ENCODE measurements around the gene MYO3B.

MYO3B gene

GRCh38 chr2:170350929-170351826 is 173.2 kb downstream of the MYO3B start:
- H3K36me3 ChIP-seq (ENCODE audit: low read length): no peaks in the 10 kb centered on the region
- H3K27ac ChIP-seq (ENCODE audit: low read depth, low read length): no peak overlapping the region
- H3F3A ChIP-seq (ENCODE audit: insufficient read depth): no peaks in the 10 kb centered on the region
- no peaks in the 10 kb centered on the region for H4K20me1 ChIP-seq (ENCODE audit: low read depth, low read length)
- no peak for TF ChIP-seq EZH2phosphoT487 (conservative IDR thresholded peaks at IDR 0.05; ENCODE audit: low read length)
- TF ChIP-seq CTCF (IDR thresholded peaks at IDR 0.05; ENCODE audit: insufficient read depth, low read length, poor library complexity, severe bottlenecking): no peak
- no peaks in the 10 kb centered on the region for H3K9me2 ChIP-seq (replicated peaks; ENCODE audit: insufficient read depth, low read length)
- H3K4me2 ChIP-seq (ENCODE audit: low read depth, low read length, poor library complexity, severe bottlenecking): no peak overlapping the region
- no peak overlapping the region for H2AFZ ChIP-seq (ENCODE audit: low read depth, low read length, severe bottlenecking)
- no peaks in the 10 kb centered on the region for H3K79me2 ChIP-seq (ENCODE audit: insufficient read depth, low read length)
- H3K27me3 ChIP-seq (ENCODE audit: low read length): no peaks in the 10 kb centered on the region
- H3K9me3 ChIP-seq (ENCODE audit: insufficient read depth, low read length): no peaks in the 10 kb centered on the region
- H3K4me3 ChIP-seq (ENCODE audit: insufficient read depth, low read length, poor library complexity, severe bottlenecking): no peak overlapping the region
- no peak overlapping the region for H3K9ac ChIP-seq (ENCODE audit: low read length)

- Histone ChIP-seq H3K4me3 (ENCODE audit: insufficient read depth, low read length, poor library complexity, severe bottlenecking) (no peak overlapping the region), H4K20me1 (ENCODE audit: low read depth, low read length) (no peaks in the 10 kb centered on the region), H3K27ac (ENCODE audit: low read depth, low read length) (no peak overlapping the region), H3K27me3 (ENCODE audit: low read length) (no peaks in the 10 kb centered on the region), H3K9ac (ENCODE audit: low read length) (no peak overlapping the region), H3K4me2 (ENCODE audit: low read depth, low read length, poor library complexity, severe bottlenecking) (no peak overlapping the region), H3K9me2 (replicated peaks; ENCODE audit: insufficient read depth, low read length) (no peaks in the 10 kb centered on the region), H2AFZ (ENCODE audit: low read depth, low read length, severe bottlenecking) (no peak overlapping the region), H3K9me3 (ENCODE audit: insufficient read depth, low read length) (no peaks in the 10 kb centered on the region), H3K79me2 (ENCODE audit: insufficient read depth, low read length) (no peaks in the 10 kb centered on the region), H3F3A (ENCODE audit: insufficient read depth) (no peaks in the 10 kb centered on the region), H3K36me3 (ENCODE audit: low read length) (no peaks in the 10 kb centered on the region)
- TF ChIP-seq CTCF (IDR thresholded peaks at IDR 0.05; ENCODE audit: insufficient read depth, low read length, poor library complexity, severe bottlenecking) (no peak), EZH2phosphoT487 (conservative IDR thresholded peaks at IDR 0.05; ENCODE audit: low read length) (no peak)
Measured at GRCh38 chr2:170353723-170354122, 175.8 kb downstream of the MYO3B start.

GRCh38 chr2:170354388-170354787 is 176.4 kb downstream of the MYO3B start:
- Histone ChIP-seq H3K9ac (ENCODE audit: low read length) (no peak overlapping the region), H3K79me2 (ENCODE audit: insufficient read depth, low read length) (no peaks in the 10 kb centered on the region), H3K36me3 (ENCODE audit: low read length) (no peaks in the 10 kb centered on the region), H3K9me2 (replicated peaks; ENCODE audit: insufficient read depth, low read length) (no peaks in the 10 kb centered on the region), H2AFZ (ENCODE audit: low read depth, low read length, severe bottlenecking) (no peak overlapping the region), H3F3A (ENCODE audit: insufficient read depth) (no peaks in the 10 kb centered on the region), H3K4me2 (ENCODE audit: low read depth, low read length, poor library complexity, severe bottlenecking) (no peak overlapping the region), H3K27me3 (ENCODE audit: low read length) (no peaks in the 10 kb centered on the region), H3K9me3 (ENCODE audit: insufficient read depth, low read length) (no peaks in the 10 kb centered on the region), H4K20me1 (ENCODE audit: low read depth, low read length) (no peaks in the 10 kb centered on the region), H3K27ac (ENCODE audit: low read depth, low read length) (no peak overlapping the region), H3K4me3 (ENCODE audit: insufficient read depth, low read length, poor library complexity, severe bottlenecking) (no peak overlapping the region)
- TF ChIP-seq EZH2phosphoT487 (conservative IDR thresholded peaks at IDR 0.05; ENCODE audit: low read length) (no peak), CTCF (IDR thresholded peaks at IDR 0.05; ENCODE audit: insufficient read depth, low read length, poor library complexity, severe bottlenecking) (no peak)

Measured in SU-DHL-6 (cell line).